Karpas-422 (cell line): Measurements from ENCODE around the gene ARHGAP11B.
"Not testable (repeated sequence)": the region's sequence is repeated elsewhere in the genome, so short reads cannot be mapped to it uniquely, and the experiment has no call there.

Experiments
- DNase-seq: peaks from one replicate; pipeline ENCODE4 v3.0.0-alpha.2; 2015
- H2AFZ ChIP-seq: fragments of 200-600 bp; sonication (generic); 2 replicates; pipeline ENCODE4 v1.6.1; 2014; ENCODE audit warnings: antibody characterized with exemption, low read length, mixed read lengths
- H3K27ac ChIP-seq: fragments of 200-600 bp; sonication (generic); 2 replicates; pipeline ENCODE4 v1.5.1; 2014; ENCODE audit warnings: mild to moderate bottlenecking, low read length, moderate library complexity
- H3K27me3 ChIP-seq: fragments of 200-600 bp; sonication (generic); 2 replicates; pipeline ENCODE4 v1.6.1; 2014; ENCODE audit warnings: low read length, mixed read lengths
- H3K36me3 ChIP-seq: fragments of 200-600 bp; sonication (generic); 2 replicates; pipeline ENCODE4 v1.6.1; 2014; ENCODE audit warnings: low read length, mixed read lengths; ENCODE audit not compliant: insufficient read depth
- H3K4me1 ChIP-seq: fragments of 200-600 bp; sonication (generic); 2 replicates; pipeline ENCODE4 v1.6.1; 2014; ENCODE audit warnings: mild to moderate bottlenecking, low read length, mixed read lengths
- H3K4me2 ChIP-seq: fragments of 200-600 bp; sonication (generic); 2 replicates; pipeline ENCODE4 v1.6.1; 2014; ENCODE audit warnings: low read length, low read depth, mild to moderate bottlenecking; ENCODE audit not compliant: poor library complexity, severe bottlenecking
- H3K4me3 ChIP-seq: fragments of 200-600 bp; sonication (generic); 2 replicates; pipeline ENCODE4 v1.5.1; 2014; ENCODE audit warnings: mild to moderate bottlenecking, antibody characterized with exemption, low read length, mixed read lengths
- H3K79me2 ChIP-seq: fragments of 200-600 bp; sonication (generic); 2 replicates; pipeline ENCODE4 v1.6.1; 2014; ENCODE audit warnings: mild to moderate bottlenecking, low read length, mixed read lengths
- H3K9ac ChIP-seq: fragments of 200-600 bp; sonication (generic); 2 replicates; pipeline ENCODE4 v1.6.0; 2014; ENCODE audit warnings: low read length
- H3K9me2 ChIP-seq: fragments of 200-600 bp; sonication (generic), shearing (Covaris generic); replicated peaks from 2 replicates; pipeline ENCODE4 v1.6.0; 2014; ENCODE audit warnings: mild to moderate bottlenecking, low read length, moderate library complexity; ENCODE audit not compliant: insufficient read depth
- H3K9me3 ChIP-seq: fragments of 300-700, 200-600 bp; sonication (generic); 2 replicates; pipeline ENCODE4 v1.6.1; 2014; ENCODE audit warnings: low read length, mixed read lengths
- H4K20me1 ChIP-seq: fragments of 200-600 bp; sonication (generic); 2 replicates; pipeline ENCODE4 v1.6.1; 2014; ENCODE audit warnings: mild to moderate bottlenecking, antibody characterized with exemption, low read length, low read depth; ENCODE audit not compliant: insufficient read depth

Gene ARHGAP11B

DNA sequence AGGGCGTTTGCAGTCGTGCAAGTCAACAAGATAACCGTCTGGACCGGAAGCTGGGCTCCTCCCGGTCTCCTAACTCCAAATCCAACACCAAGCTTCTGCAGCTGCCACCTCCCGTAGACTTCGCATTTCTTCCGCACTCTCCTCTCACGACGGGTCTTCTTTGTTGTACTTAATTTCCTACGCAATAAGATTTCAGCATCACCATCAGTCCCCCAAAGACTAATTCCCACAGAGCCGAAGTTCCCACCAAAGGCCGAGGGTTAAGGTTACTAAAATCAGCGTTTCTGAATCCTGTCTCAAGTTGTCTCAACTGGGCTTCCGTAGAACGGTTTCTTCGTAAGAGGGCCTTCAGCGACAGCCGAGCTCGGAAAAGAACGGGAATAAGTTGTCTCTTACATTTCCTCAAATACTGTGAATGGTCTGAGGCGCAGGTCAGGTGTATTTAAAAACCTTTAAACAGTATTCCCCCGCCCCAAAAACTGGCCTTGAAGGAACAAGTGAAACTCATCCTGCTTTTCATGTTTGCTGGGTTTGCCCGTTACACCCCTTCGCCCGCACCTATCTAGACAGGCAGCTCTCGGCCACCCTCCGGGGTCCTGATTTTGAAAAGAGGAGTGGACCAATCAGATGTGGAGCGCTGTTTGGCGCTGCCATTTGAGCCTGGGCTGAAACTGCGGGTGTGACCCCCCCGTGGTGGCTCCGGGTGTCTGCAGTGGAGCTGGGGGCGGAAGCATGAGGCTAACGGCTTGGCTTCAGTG, at the start of gene ARHGAP11B:
Gene ARHGAP11B, plus strand, starts transcription at position 693 of the 758 bp plus-strand sequence.
- not testable (repeated sequence) for H3K36me3 ChIP-seq, H3K9me3 ChIP-seq, H3K9me2 ChIP-seq, H3K27me3 ChIP-seq, H4K20me1 ChIP-seq
- Histone ChIP-seq H3K27ac (peak within 1 kb of the TSS; percentile 86), H3K4me3 (peak within 1 kb of the TSS; percentile 90), H3K9ac (peak within 1 kb of the TSS; percentile 90), H3K79me2 (peaks cover 44% of the 10 kb centered on the region), H3K4me2 (peak within 1 kb of the TSS; percentile 85), H2AFZ (0 out of 2 replicates have a peak within 1 kb of the TSS, but pooled peaks have one; percentile 16), H3K4me1 (peaks cover 20% of the 10 kb centered on the region)
- DNase-seq: peak; percentile 99

DNA sequence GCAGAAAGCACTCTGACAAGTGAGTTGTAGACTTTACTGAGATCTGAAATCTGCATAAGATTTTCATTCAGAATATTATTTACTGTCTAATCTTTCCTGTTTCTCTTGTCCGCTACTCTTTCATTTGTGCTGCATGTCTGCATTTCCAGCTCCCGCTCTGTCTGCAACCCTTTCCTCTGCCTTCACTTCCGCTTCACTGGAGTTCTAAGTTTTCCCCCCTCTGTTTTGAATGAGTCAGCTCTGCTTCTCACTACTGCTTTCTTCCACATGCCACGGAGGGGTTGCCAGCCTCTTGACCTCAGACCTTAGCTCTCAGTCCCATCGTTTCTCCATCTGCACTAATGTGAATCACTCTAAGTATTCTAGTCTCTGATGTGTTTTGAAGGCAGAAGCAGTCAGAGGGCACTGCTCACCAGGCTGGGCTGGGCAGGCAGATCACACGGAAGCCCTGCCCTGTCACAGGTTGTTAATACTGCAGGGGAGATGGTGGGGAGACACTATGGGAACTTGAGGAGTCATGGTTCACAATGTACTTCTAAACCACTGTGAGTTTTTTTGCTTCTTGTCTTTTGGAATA, 46.4 kb upstream of the ARHGAP11B start:
- H3K79me2 ChIP-seq, H3K27me3 ChIP-seq, H3K9me2 ChIP-seq, DNase-seq, H3K9me3 ChIP-seq, H3K36me3 ChIP-seq, H3K27ac ChIP-seq, H3K9ac ChIP-seq, H3K4me2 ChIP-seq, H2AFZ ChIP-seq, H3K4me1 ChIP-seq, H3K4me3 ChIP-seq, H4K20me1 ChIP-seq: not testable (repeated sequence)

DNA sequence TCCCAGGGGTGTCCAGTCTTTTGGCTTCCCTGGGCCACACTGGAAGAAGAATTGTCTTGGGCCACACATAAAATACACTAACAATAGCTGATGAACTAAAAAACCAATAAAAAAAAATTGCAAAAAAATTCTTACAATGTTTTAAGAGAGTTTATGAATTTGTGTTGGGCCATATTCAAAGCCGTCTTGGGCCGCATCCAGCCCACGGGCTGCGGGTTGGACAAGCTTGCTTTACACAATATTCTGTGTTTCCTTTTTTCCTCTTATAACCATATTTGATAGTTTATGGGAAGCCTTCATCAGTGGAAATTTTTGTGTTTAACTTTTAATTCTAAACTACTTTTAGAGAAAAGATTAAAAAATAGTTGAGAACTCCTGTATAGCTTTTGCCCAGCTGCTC, 45.2 kb upstream of the ARHGAP11B start:
- H3K27ac ChIP-seq, H3K79me2 ChIP-seq, H3K4me1 ChIP-seq, H3K4me3 ChIP-seq, H3K9ac ChIP-seq, H3K9me3 ChIP-seq, DNase-seq, H3K27me3 ChIP-seq, H3K36me3 ChIP-seq, H3K9me2 ChIP-seq, H3K4me2 ChIP-seq, H2AFZ ChIP-seq, H4K20me1 ChIP-seq: not testable (repeated sequence)

DNA sequence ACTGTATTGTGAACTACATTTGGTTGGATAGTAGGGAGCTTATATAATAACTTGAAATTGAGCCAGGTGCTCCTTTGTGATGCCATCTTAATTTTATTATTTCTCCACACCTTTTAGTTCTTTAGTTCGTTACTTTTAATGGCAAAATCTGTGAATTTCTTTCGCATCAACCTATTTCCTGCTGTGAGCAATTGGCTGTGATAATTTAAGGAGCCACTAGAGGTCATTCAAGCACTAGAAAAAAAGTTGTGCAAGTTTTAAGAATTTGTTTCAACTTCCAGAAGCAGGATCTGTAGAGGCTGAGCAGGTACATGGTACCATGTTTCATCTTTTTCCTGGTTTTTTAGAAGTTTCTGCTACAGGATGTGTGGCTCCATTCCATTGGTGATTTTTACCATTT, 27.0 kb upstream of the ARHGAP11B start:
- not testable (repeated sequence) for H3K9me2 ChIP-seq, H3K9ac ChIP-seq, H3K4me3 ChIP-seq, H3K4me1 ChIP-seq, DNase-seq, H3K27ac ChIP-seq, H3K79me2 ChIP-seq, H3K9me3 ChIP-seq, H3K27me3 ChIP-seq, H2AFZ ChIP-seq, H3K36me3 ChIP-seq, H3K4me2 ChIP-seq, H4K20me1 ChIP-seq

DNA sequence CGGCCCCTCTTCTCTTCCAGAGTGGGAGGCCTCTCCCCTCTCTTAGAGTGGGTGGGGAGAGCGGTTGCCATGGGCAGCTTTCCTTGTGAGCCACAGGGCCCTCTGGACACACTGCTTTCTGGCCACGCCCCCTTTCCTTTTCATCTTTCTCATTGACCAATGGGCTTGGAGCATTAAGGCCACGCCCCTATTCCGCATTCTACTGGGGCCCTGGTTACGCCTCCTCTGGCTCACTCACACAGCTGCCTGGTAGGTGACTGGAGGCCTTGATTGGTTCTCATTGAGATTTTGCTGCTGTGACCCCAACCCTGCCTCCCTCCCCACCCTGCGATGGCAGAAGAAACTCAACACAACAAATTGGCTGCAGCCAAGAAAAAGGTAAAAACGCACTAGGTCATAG, 22.1 kb upstream of the ARHGAP11B start, which contains the start of gene GOLGA8H:
Gene GOLGA8H, plus strand, starts transcription at position 233 of the 400 bp plus-strand sequence. Its CDS starts 98 bp downstream, at position 331.
- not testable (repeated sequence) for H3K9me2 ChIP-seq, H3K36me3 ChIP-seq, H3K9me3 ChIP-seq, H3K4me2 ChIP-seq, H3K79me2 ChIP-seq, H3K4me3 ChIP-seq, H2AFZ ChIP-seq, H3K27me3 ChIP-seq, H3K27ac ChIP-seq, H3K9ac ChIP-seq, H4K20me1 ChIP-seq, H3K4me1 ChIP-seq
- DNase-seq: peak; percentile 59

DNA sequence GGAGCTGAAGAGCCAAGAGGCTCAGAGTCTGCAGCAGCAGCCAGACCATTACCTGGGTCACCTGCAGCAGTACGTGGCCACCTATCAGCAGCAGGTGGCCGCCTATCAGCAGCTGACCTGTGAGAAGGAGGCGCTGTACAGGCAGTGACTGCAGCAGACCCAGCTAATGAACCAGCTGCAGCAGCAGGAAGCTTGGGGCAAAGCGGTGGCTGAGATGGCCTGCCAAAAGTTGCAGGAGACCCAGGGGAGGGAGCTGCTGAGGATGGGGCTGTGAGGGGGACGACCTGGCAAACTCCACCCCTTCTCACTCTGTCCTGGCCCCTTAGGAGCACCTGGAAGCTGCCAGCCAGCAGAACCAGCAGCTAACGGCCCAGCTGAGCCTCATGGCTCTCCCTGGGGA, 13.7 kb upstream of the ARHGAP11B start:
- H3K36me3 ChIP-seq, H3K4me3 ChIP-seq, H3K9me3 ChIP-seq, H3K27ac ChIP-seq, H3K27me3 ChIP-seq, H3K9ac ChIP-seq, H3K79me2 ChIP-seq, H2AFZ ChIP-seq, H3K4me1 ChIP-seq, H4K20me1 ChIP-seq, DNase-seq, H3K4me2 ChIP-seq, H3K9me2 ChIP-seq: not testable (repeated sequence)

DNA sequence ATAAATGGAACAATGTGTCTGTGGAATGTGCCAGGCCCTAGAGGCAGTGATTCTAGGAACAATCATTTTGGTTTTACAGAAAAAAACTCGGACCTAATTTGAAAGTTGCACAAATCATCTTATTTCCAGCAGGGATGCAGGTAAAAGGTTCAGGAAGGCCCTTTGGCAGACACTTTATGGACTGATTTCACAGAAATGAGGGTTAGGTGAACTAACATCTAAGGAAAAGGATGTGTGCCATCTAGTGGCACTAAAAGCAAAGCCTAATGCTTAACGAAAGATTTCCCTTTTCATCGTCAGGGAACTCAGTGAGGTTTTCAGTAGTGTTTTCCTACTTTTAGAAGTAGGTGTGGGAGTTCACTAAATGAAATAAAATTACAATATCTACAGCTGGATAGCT, 4.6 kb upstream of the ARHGAP11B start:
- not testable (repeated sequence) for H3K27ac ChIP-seq, H3K4me1 ChIP-seq, H3K9me2 ChIP-seq, H4K20me1 ChIP-seq, H3K4me2 ChIP-seq, H3K36me3 ChIP-seq, H2AFZ ChIP-seq, H3K4me3 ChIP-seq, H3K27me3 ChIP-seq, H3K9me3 ChIP-seq, H3K9ac ChIP-seq, H3K79me2 ChIP-seq
- DNase-seq: peak; percentile 41

DNA sequence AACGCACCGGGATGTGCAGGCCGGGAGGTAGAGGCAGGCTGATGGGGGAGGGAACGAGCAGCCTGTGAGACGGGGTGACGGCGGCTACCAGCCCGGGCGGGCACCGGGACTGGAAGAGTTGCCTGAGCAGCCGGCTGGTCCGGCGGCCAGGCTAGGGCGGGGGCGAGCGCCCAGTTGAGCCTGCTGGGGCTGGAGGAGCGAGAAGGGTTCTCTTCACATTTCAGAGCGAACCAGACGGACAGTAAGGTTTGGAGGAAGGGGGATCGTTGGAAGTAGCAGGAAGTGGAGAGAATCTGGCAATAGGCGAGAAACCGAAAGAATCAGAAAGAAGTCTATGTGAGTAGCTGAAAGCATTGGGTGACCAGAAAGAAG, 252 bp downstream of the ARHGAP11B start:
- Histone ChIP-seq H3K4me2 (peak overlapping the region; percentile 85), H3K4me3 (peak overlapping the region; percentile 90), H3K9ac (peak overlapping the region; percentile 90), H3K4me1 (peaks cover 20% of the 10 kb centered on the region), H3K27ac (peak overlapping the region; percentile 86), H3K79me2 (peaks cover 44% of the 10 kb centered on the region)
- not testable (repeated sequence) for H2AFZ ChIP-seq, H3K9me2 ChIP-seq, H3K9me3 ChIP-seq, H3K27me3 ChIP-seq, H3K36me3 ChIP-seq, H4K20me1 ChIP-seq
- peak; percentile 47 for DNase-seq
